GM10847 (cell line): ENCODE results near the gene TLE4.

Experiments used
- POLR2A ChIP-seq: IDR thresholded peaks from 2 replicates; pipeline ENCODE4 v1.6.1; 2011; ENCODE audit not compliant: insufficient read length; ENCODE audit errors: extremely low read depth

TLE4 gene

GRCh38 chr9:79637177-79637925, 65.6 kb downstream of the TLE4 start:
- TF ChIP-seq POLR2A, result no peak

GRCh38 chr9:79638806-79639205, 67.0 kb downstream of the TLE4 start:
- no peak for TF ChIP-seq POLR2A

GRCh38 chr9:79639354-79639753, 67.6 kb downstream of the TLE4 start:
- TF ChIP-seq POLR2A, result no peak

- TF ChIP-seq POLR2A, result no peak
Measured at GRCh38 chr9:79641070-79641469, 69.3 kb downstream of the TLE4 start.

GRCh38 chr9:79642671-79643070, 70.9 kb downstream of the TLE4 start:
- TF ChIP-seq POLR2A, result no peak

GRCh38 chr9:79644048-79644447, 72.3 kb downstream of the TLE4 start:
- TF ChIP-seq POLR2A, result no peak

- TF ChIP-seq POLR2A, result no peak
Measured at GRCh38 chr9:79644601-79645000, 72.8 kb downstream of the TLE4 start.

GRCh38 chr9:79645110-79645509, 73.3 kb downstream of the TLE4 start:
- no peak for TF ChIP-seq POLR2A

- no peak for TF ChIP-seq POLR2A
Measured at GRCh38 chr9:79646096-79646495, 74.3 kb downstream of the TLE4 start.

GRCh38 chr9:79651251-79651795, 79.6 kb downstream of the TLE4 start:
- TF ChIP-seq POLR2A, result no peak

GRCh38 chr9:79652598-79652997, 80.8 kb downstream of the TLE4 start:
- no peak for TF ChIP-seq POLR2A

- no peak for TF ChIP-seq POLR2A
Measured at GRCh38 chr9:79655551-79655950, 83.8 kb downstream of the TLE4 start.

- no peak for TF ChIP-seq POLR2A
Measured at GRCh38 chr9:79656169-79656568, 84.4 kb downstream of the TLE4 start.

- TF ChIP-seq POLR2A, result no peak
Measured at GRCh38 chr9:79657891-79658290, 86.1 kb downstream of the TLE4 start.

GRCh38 chr9:79658926-79659325, 87.2 kb downstream of the TLE4 start:
- TF ChIP-seq POLR2A, result no peak

- no peak for TF ChIP-seq POLR2A
Measured at GRCh38 chr9:79660615-79661014, 88.8 kb downstream of the TLE4 start.

GRCh38 chr9:79661279-79661678, 89.5 kb downstream of the TLE4 start:
- no peak for TF ChIP-seq POLR2A
